HCT116 (cell line): ENCODE data around the gene ERICH6B. TPM values are rescaled to one million over a fixed set of nuclear protein-coding genes. Genes with fewer than 3 reads are reported as not detected.

Source experiments
- ATAC-seq: fragments of 200-7000 bp; cut with Tn5 transposase; 2 replicates; pipeline ENCODE4 v1.9.1; 2020; ENCODE audit warnings: mild to moderate bottlenecking, moderate library complexity
- BruUV-seq: library from RNA; stranded (reverse); fragments of 400-500 nt; replicated peaks from 2 replicates; lab custom pipeline; 2021; lab: Mats Ljungman, UMichigan
- CTCF ChIA-PET: fragments of 300-600 bp; sonication (Branson Sonifier 250); formaldehyde crosslinking; loops from one replicate; lab custom pipeline; 2021; ENCODE audit warnings: antibody characterized with exemption; lab: Charles Lee
- POLR2A ChIA-PET: fragments of 300-600, 350-600 bp; sonication (Branson Sonifier 250); formaldehyde crosslinking; loops from one replicate; lab custom pipeline; 2021; ENCODE audit warnings: antibody characterized with exemption; lab: Charles Lee
- RAD21 ChIA-PET, 2 experiments: fragments of 300-600 bp; sonication (Branson Sonifier 250); formaldehyde crosslinking; loops; one replicate each; lab custom pipeline; 2023; ENCODE audit warnings: low total read pairs in 2 of 2; ENCODE audit not compliant: uncharacterized antibody in 2 of 2, unreplicated experiment in 2 of 2, low non-redundant PET in 1 of 2; lab: Charles Lee
- DNase-seq: peaks from one replicate; pipeline ENCODE4 v3.0.0-alpha.2; 2010; ENCODE audit warnings: low read depth, low spot score
- H2AFZ ChIP-seq: fragments of 200-600 bp; shearing (Covaris generic), sonication (generic); 2 replicates; pipeline ENCODE4 v1.6.1; 2017; ENCODE audit warnings: low read depth, mixed run types, mixed read lengths, antibody characterized with exemption, low read length; ENCODE audit not compliant: poor library complexity, severe bottlenecking
- H3K27ac ChIP-seq: 2 replicates; pipeline ENCODE4 v1.5.1; 2012; ENCODE audit warnings: low read depth, low read length
- H3K27me3 ChIP-seq: fragments of 200-600 bp; sonication (generic); 2 replicates; pipeline ENCODE4 v1.6.1; 2016; ENCODE audit warnings: mixed run types, low read length, mixed read lengths; ENCODE audit not compliant: insufficient read depth
- H3K36me3 ChIP-seq, 2 experiments: fragments of 200-500 bp in 1 of 2; fragments of 200-600 bp in 1 of 2; sonication (Bioruptor generic) in 1 of 2; sonication (generic) in 1 of 2; 2 replicates each; pipeline versions ENCODE4 v1.5.1 to v1.6.1; 2014 to 2016; ENCODE audit warnings: low read length in 2 of 2, inconsistent platforms in 1 of 2, mixed read lengths in 1 of 2, mixed run types in 1 of 2; ENCODE audit not compliant: insufficient read depth in 2 of 2, control insufficient read depth in 1 of 2
- H3K4me1 ChIP-seq, 2 experiments: fragments of 200-600 bp in 1 of 2; sonication (generic) in 1 of 2; 2 replicates each; pipeline versions ENCODE4 v1.5.1 to v1.6.1; 2012 to 2017; ENCODE audit warnings: low read length in 2 of 2, inconsistent platforms in 1 of 2, mild to moderate bottlenecking in 1 of 2, mixed read lengths in 1 of 2, mixed run types in 1 of 2, moderate library complexity in 1 of 2; ENCODE audit not compliant: insufficient read depth in 2 of 2, control insufficient read depth in 1 of 2
- H3K4me2 ChIP-seq: fragments of 200-600 bp; sonication (generic); 2 replicates; pipeline ENCODE4 v1.6.1; 2017; ENCODE audit warnings: mixed run types, low read length, mixed read lengths
- H3K4me3 ChIP-seq, 2 experiments: fragments of 200-600 bp in 1 of 2; sonication (generic) in 1 of 2; replicated peaks in 1 of 2; 2 replicates each; pipeline ENCODE4 v1.5.1; 2011 to 2016; ENCODE audit warnings: low read length in 2 of 2, control low read depth in 1 of 2, low read depth in 1 of 2, mild to moderate bottlenecking in 1 of 2, mixed read lengths in 1 of 2, mixed run types in 1 of 2
- H3K79me2 ChIP-seq: fragments of 200-600 bp; sonication (generic); 2 replicates; pipeline ENCODE4 v1.6.1; 2017; ENCODE audit warnings: mild to moderate bottlenecking, mixed run types, low read length, moderate library complexity, mixed read lengths; ENCODE audit not compliant: insufficient read depth
- H3K9ac ChIP-seq: fragments of 200-600 bp; sonication (generic); 2 replicates; pipeline ENCODE4 v1.6.1; 2016; ENCODE audit warnings: low read length, mixed read lengths
- H3K9me2 ChIP-seq: fragments of 200-600 bp; sonication (generic), shearing (Covaris generic); 2 replicates; pipeline ENCODE4 v1.6.1; 2017; ENCODE audit warnings: mixed run types, mild to moderate bottlenecking, moderate library complexity; ENCODE audit not compliant: insufficient read depth
- H3K9me3 ChIP-seq, 2 experiments: fragments of 200-500 bp in 1 of 2; fragments of 200-600 bp in 1 of 2; sonication (Bioruptor generic) in 1 of 2; sonication (generic) in 1 of 2; 2 replicates each; pipeline ENCODE4 v1.6.1; 2014 to 2017; ENCODE audit warnings: low read length in 2 of 2, mixed read lengths in 2 of 2, inconsistent platforms in 1 of 2, low read depth in 1 of 2, mild to moderate bottlenecking in 1 of 2, mixed run types in 1 of 2, moderate library complexity in 1 of 2; ENCODE audit not compliant: control insufficient read depth in 1 of 2, insufficient read depth in 1 of 2
- H4K20me1 ChIP-seq: fragments of 200-600 bp; sonication (generic), shearing (Covaris generic); 2 replicates; pipeline ENCODE4 v1.6.1; 2017; ENCODE audit warnings: mixed run types, mild to moderate bottlenecking, moderate library complexity; ENCODE audit not compliant: insufficient read depth
- ATF3 ChIP-seq: IDR thresholded peaks from 2 replicates; pipeline ENCODE4 v1.6.1; 2012
- ELF1 ChIP-seq: IDR thresholded peaks from 2 replicates; pipeline ENCODE4 v1.6.1; 2012; ENCODE audit warnings: low read depth, borderline replicate concordance
- FOSL1 ChIP-seq: IDR thresholded peaks from 2 replicates; pipeline ENCODE4 v1.6.1; 2012; ENCODE audit warnings: low read depth
- POLR2A ChIP-seq: IDR thresholded peaks from 2 replicates; pipeline ENCODE4 v1.7.0; 2011; ENCODE audit warnings: borderline replicate concordance; ENCODE audit not compliant: insufficient read depth, insufficient read length; ENCODE audit errors: extremely low read depth
- SIN3A ChIP-seq: IDR thresholded peaks from 2 replicates; pipeline ENCODE4 v1.6.1; 2012; ENCODE audit warnings: low read depth
- ZBTB33 ChIP-seq: IDR thresholded peaks from 2 replicates; pipeline ENCODE4 v1.6.1; 2011; ENCODE audit warnings: mild to moderate bottlenecking, low read length, moderate library complexity; ENCODE audit not compliant: insufficient replicate concordance; ENCODE audit errors: extremely low read depth
- intact Hi-C: fragments of 100-400 bp; cut with micrococcal nuclease; formaldehyde crosslinking; loops from 2 replicates; pipeline ENCODE4 v1.10.0; 2022
- total RNA-seq: library from RNA; stranded (reverse); gene quantifications from one replicate; pipeline ENCODE4 v1.2.1, GENCODE V29; 2021; ENCODE audit not compliant: unreplicated experiment

Gene ERICH6B
- total RNA-seq, 1 experiment from 2014 or later, result not detected

- intact Hi-C loops, result no loop called here
- DNase-seq, result no peak
Observed at GRCh38 chr13:45546410-45546765, 69.2 kb downstream of the ERICH6B start.

GRCh38 chr13:45545686-45546409 lies 69.7 kb downstream of the ERICH6B start:
- H3K4me1 ChIP-seq, result no peaks in the 10 kb centered on the region
- CTCF ChIA-PET, result no interaction called here
- H3K27ac ChIP-seq, result no peak overlapping the region
- no peaks in the 10 kb centered on the region for H3K9me3 ChIP-seq
- TF ChIP-seq FOSL1 (no peak), ELF1 (no peak), SIN3A (no peak), POLR2A (no peak), ZBTB33 (no peak), ATF3 (no peak)
- BruUV-seq, result no TSS peak
- no peaks in the 10 kb centered on the region for H3K79me2 ChIP-seq
- no peaks in the 10 kb centered on the region for H3K36me3 ChIP-seq
- no peaks in the 10 kb centered on the region for H3K9me2 ChIP-seq
- DNase-seq, result no peak
- H3K9ac ChIP-seq, result no peak overlapping the region
- RAD21 ChIA-PET, result no interaction called here
- peaks cover 8% of the 10 kb centered on the region; the same call in 1 of the 2 replicates for H3K27me3 ChIP-seq
- H3K4me2 ChIP-seq, result no peak overlapping the region
- H4K20me1 ChIP-seq, result no peaks in the 10 kb centered on the region
- POLR2A ChIA-PET, result no interaction called here
- intact Hi-C loops, result no loop called here
- ATAC-seq, result no peak
- no peak overlapping the region for H3K4me3 ChIP-seq
- no peak overlapping the region for H2AFZ ChIP-seq

More at GRCh38 chr13:45546410-45546765, 69.2 kb downstream of the ERICH6B start:
- Histone ChIP-seq H3K36me3 (no peaks in the 10 kb centered on the region), H2AFZ (no peak overlapping the region), H3K4me2 (no peak overlapping the region), H3K9ac (no peak overlapping the region), H4K20me1 (no peaks in the 10 kb centered on the region), H3K27ac (no peak overlapping the region), H3K27me3 (peaks cover 8% of the 10 kb centered on the region; the same call in 1 of the 2 replicates), H3K9me2 (no peaks in the 10 kb centered on the region), H3K4me1 (no peaks in the 10 kb centered on the region), H3K4me3 (no peak overlapping the region), H3K79me2 (no peaks in the 10 kb centered on the region), H3K9me3 (no peaks in the 10 kb centered on the region)
- ChIA-PET CTCF (no interaction called here), RAD21 (no interaction called here), POLR2A (no interaction called here)
- ATAC-seq, result no peak
- no peak for TF ChIP-seq ELF1
- BruUV-seq, result no TSS peak
